GM23338 (cell line): ENCODE measurements around the gene BNIP2. TPM values are rescaled to one million over a fixed set of nuclear protein-coding genes. Genes with fewer than 3 reads are reported as not detected.
A peak's percentile ranks its signal among the peaks of the same experiment; 100 is the strongest.

ENCODE experiments used
- ATAC-seq: fragments of 200-7000 bp; cut with Tn5 transposase; 3 replicates; pipeline ENCODE4 v1.9.1; 2020
- DNase-seq: peaks from one replicate; pipeline ENCODE4 v3.0.0-alpha.2; 2015; ENCODE audit warnings: low spot score
- H2AFZ ChIP-seq: fragments of 200-600 bp; sonication (generic); 2 replicates; pipeline ENCODE4 v1.8.0; 2016; ENCODE audit warnings: antibody characterized with exemption, mild to moderate bottlenecking, moderate library complexity
- H3F3A ChIP-seq: fragments of 200-600 bp; sonication (generic); replicated peaks from 2 replicates; pipeline ENCODE4 v1.8.0; 2017; ENCODE audit warnings: antibody characterized with exemption, mixed run types, low read depth
- H3K27ac ChIP-seq: fragments of 200-600 bp; sonication (generic); 2 replicates; pipeline ENCODE4 v1.6.1; 2016; ENCODE audit warnings: low read depth
- H3K27me3 ChIP-seq: fragments of 200-600 bp; sonication (generic); 2 replicates; pipeline ENCODE4 v1.8.0; 2016; ENCODE audit warnings: mild to moderate bottlenecking, mixed run types, moderate library complexity; ENCODE audit not compliant: insufficient read depth
- H3K36me3 ChIP-seq: fragments of 200-600 bp; sonication (generic); 2 replicates; pipeline ENCODE4 v1.8.0; 2016; ENCODE audit warnings: mild to moderate bottlenecking; ENCODE audit not compliant: insufficient read depth
- H3K4me1 ChIP-seq: fragments of 200-600 bp; sonication (generic); 2 replicates; pipeline ENCODE4 v1.8.0; 2016; ENCODE audit warnings: mild to moderate bottlenecking, moderate library complexity; ENCODE audit not compliant: insufficient read depth
- H3K4me2 ChIP-seq: fragments of 200-600 bp; sonication (generic); 2 replicates; pipeline ENCODE4 v1.7.1; 2017; ENCODE audit warnings: mixed run types
- H3K4me3 ChIP-seq: fragments of 200-600 bp; sonication (generic); 2 replicates; pipeline ENCODE4 v1.6.1; 2016; ENCODE audit warnings: mixed run types
- H3K79me2 ChIP-seq: fragments of 200-600 bp; sonication (generic); replicated peaks from 2 replicates; pipeline ENCODE4 v1.8.0; 2017; ENCODE audit warnings: mild to moderate bottlenecking; ENCODE audit not compliant: insufficient read depth
- H3K9me2 ChIP-seq: fragments of 200-600 bp; sonication (generic); 2 replicates; pipeline ENCODE4 v1.8.0; 2017; ENCODE audit not compliant: insufficient read depth
- H4K20me1 ChIP-seq: fragments of 200-600 bp; sonication (generic); replicated peaks from 2 replicates; pipeline ENCODE4 v1.8.0; 2017; ENCODE audit warnings: mild to moderate bottlenecking; ENCODE audit not compliant: insufficient read depth
- H3K27ac Mint-ChIP-seq: 2 replicates; pipeline ENCODE4 v1.8.0; 2020; ENCODE audit warnings: inconsistent platforms, mild to moderate bottlenecking, moderate library complexity, mixed read lengths
- H3K27me3 Mint-ChIP-seq: 3 replicates; pipeline ENCODE4 v1.8.0; 2022; ENCODE audit warnings: low read depth, mild to moderate bottlenecking, moderate library complexity, mixed read lengths, inconsistent platforms; ENCODE audit not compliant: insufficient read depth, poor library complexity
- H3K36me3 Mint-ChIP-seq: 3 replicates; pipeline ENCODE4 v1.8.0; 2021; ENCODE audit warnings: low read depth, mild to moderate bottlenecking, inconsistent platforms, moderate library complexity, mixed read lengths
- H3K4me1 Mint-ChIP-seq: 3 replicates; pipeline ENCODE4 v1.8.0; 2020; ENCODE audit warnings: mild to moderate bottlenecking, inconsistent platforms, mixed read lengths
- H3K4me3 Mint-ChIP-seq: 3 replicates; pipeline ENCODE4 v1.8.0; 2021; ENCODE audit warnings: moderate library complexity, mild to moderate bottlenecking, inconsistent platforms, mixed read lengths
- H3K9me3 Mint-ChIP-seq: 3 replicates; pipeline ENCODE4 v1.8.0; 2020; ENCODE audit warnings: moderate library complexity, mild to moderate bottlenecking, inconsistent platforms, mixed read lengths
- CREB1 ChIP-seq: fragments of 250-450 bp; sonication (Bioruptor Pico); IDR thresholded peaks from 2 replicates; pipeline ENCODE4 v1.5.0; 2020; ENCODE audit warnings: low read depth, mild to moderate bottlenecking, moderate library complexity
- EZH2phosphoT487 ChIP-seq: fragments of 200-600 bp; sonication (generic); IDR thresholded peaks from one replicate; pipeline ENCODE4 v1.8.1; 2018; ENCODE audit warnings: antibody characterized with exemption; ENCODE audit not compliant: unreplicated experiment
- JUNB ChIP-seq: IDR thresholded peaks from one replicate; pipeline ENCODE4 v1.6.1; 2016; ENCODE audit warnings: antibody characterized with exemption; ENCODE audit not compliant: unreplicated experiment
- NANOG ChIP-seq: IDR thresholded peaks from 2 replicates; pipeline ENCODE4 v1.6.1; 2016; ENCODE audit warnings: antibody characterized with exemption, borderline replicate concordance
- POLR2AphosphoS5 ChIP-seq: IDR thresholded peaks from 2 replicates; pipeline ENCODE4 v1.6.1; 2016; ENCODE audit warnings: antibody characterized with exemption, low read depth
- STAT1 ChIP-seq: IDR thresholded peaks from one replicate; pipeline ENCODE4 v1.6.1; 2016; ENCODE audit warnings: antibody characterized with exemption; ENCODE audit not compliant: unreplicated experiment
- ZNF114 ChIP-seq: fragments of 250-450 bp; sonication (Bioruptor Pico); IDR thresholded peaks from 2 replicates; pipeline ENCODE4 v1.5.0; 2020; ENCODE audit warnings: mild to moderate bottlenecking, moderate library complexity
- polyA plus RNA-seq: library from polyadenylated mRNA; unstranded; fragments of >200 nt; fragmentation: Nextera tagmentation; extraction: Ambion mirVana; gene quantifications from 2 replicates; pipeline ENCODE4 v1.2.1, GENCODE V29; 2016
- total RNA-seq: library from RNA; depleted of rRNA; stranded (reverse); fragments of >200 nt; shearing (Covaris generic); gene quantifications from 2 replicates; pipeline ENCODE4 v1.2.3, GENCODE V29; 2014
- TF ChIP-seq, protein P1 (sequence below), 2 experiments: fragments of 200-600 bp in 1 of 2; sonication (generic) in 1 of 2; conservative IDR thresholded peaks; 2 replicates each; pipeline versions ENCODE4 v1.5.1 to v1.6.1; 2016 to 2017; ENCODE audit warnings: antibody characterized with exemption in 2 of 2, low read depth in 2 of 2, mild to moderate bottlenecking in 2 of 2, moderate library complexity in 1 of 2
- TF ChIP-seq, protein P2 (sequence below): IDR thresholded peaks from 2 replicates; pipeline ENCODE4 v1.6.1; 2016; ENCODE audit warnings: antibody characterized with exemption
- TF ChIP-seq, protein P3 (sequence below): IDR thresholded peaks from one replicate; pipeline ENCODE4 v1.6.1; 2018; ENCODE audit warnings: antibody characterized with exemption; ENCODE audit not compliant: unreplicated experiment

BNIP2 gene
- total and polyA plus RNA-seq, 2 experiments from 2014 or later, result 43.7 to 83.7 TPM

DNA sequence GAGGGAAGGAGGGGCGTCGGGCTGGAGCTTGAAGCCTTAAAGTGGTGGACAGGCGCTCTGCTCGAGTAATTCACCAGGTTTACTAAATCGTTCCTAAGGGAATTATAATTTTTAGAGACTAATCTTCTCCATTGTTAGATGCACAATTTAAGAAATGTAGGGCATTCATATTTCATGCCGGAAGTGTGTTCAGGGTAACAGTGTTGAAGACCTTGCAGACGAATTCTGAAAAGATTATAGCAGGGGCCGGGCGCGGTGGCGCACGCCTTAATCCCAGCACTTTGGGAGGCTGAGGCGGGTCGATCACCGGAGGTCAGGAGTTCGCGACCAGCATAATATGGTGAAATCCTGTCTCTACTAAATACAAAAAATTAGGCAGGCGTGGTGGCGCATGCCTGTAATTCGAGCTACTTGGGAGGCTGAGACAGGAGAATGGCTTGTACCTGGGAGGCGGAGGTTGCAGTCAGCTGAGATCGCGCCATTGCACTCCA, 31.4 kb downstream of the BNIP2 start (continued):
- TF ChIP-seq ZNF114 (CRISPR knock-in tag) (no peak), POLR2AphosphoS5 (no peak), NANOG (no peak), CREB1 (no peak), EZH2phosphoT487 (no peak), STAT1 (no peak)
- TF ChIP-seq, protein P1, sequence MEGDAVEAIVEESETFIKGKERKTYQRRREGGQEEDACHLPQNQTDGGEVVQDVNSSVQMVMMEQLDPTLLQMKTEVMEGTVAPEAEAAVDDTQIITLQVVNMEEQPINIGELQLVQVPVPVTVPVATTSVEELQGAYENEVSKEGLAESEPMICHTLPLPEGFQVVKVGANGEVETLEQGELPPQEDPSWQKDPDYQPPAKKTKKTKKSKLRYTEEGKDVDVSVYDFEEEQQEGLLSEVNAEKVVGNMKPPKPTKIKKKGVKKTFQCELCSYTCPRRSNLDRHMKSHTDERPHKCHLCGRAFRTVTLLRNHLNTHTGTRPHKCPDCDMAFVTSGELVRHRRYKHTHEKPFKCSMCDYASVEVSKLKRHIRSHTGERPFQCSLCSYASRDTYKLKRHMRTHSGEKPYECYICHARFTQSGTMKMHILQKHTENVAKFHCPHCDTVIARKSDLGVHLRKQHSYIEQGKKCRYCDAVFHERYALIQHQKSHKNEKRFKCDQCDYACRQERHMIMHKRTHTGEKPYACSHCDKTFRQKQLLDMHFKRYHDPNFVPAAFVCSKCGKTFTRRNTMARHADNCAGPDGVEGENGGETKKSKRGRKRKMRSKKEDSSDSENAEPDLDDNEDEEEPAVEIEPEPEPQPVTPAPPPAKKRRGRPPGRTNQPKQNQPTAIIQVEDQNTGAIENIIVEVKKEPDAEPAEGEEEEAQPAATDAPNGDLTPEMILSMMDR (conservative IDR thresholded peaks at IDR 0.05; ENCODE audit: low read depth in 2 of 2), result no peak
- TF ChIP-seq, protein P2, sequence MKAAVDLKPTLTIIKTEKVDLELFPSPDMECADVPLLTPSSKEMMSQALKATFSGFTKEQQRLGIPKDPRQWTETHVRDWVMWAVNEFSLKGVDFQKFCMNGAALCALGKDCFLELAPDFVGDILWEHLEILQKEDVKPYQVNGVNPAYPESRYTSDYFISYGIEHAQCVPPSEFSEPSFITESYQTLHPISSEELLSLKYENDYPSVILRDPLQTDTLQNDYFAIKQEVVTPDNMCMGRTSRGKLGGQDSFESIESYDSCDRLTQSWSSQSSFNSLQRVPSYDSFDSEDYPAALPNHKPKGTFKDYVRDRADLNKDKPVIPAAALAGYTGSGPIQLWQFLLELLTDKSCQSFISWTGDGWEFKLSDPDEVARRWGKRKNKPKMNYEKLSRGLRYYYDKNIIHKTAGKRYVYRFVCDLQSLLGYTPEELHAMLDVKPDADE, result no peak

GRCh38 chr15:59656897-59657634, 32.1 kb downstream of the BNIP2 start, which contains the start of gene GTF2A2:
Gene GTF2A2, minus strand, starts transcription at chr15:59657515. Its CDS starts 5,238 bp downstream, at chr15:59652277.
- peak within 1 kb of the TSS; percentile 84 for H3K4me2 ChIP-seq
- H3K27ac Mint-ChIP-seq, result peak within 1 kb of the TSS; percentile 82; the same call in 1 of the 2 replicates
- H3K36me3 Mint-ChIP-seq, result peaks cover 5% of the 10 kb centered on the region
- no peaks in the 10 kb centered on the region for H3F3A ChIP-seq
- H3K4me1 Mint-ChIP-seq, result no peaks in the 10 kb centered on the region
- H3K27ac ChIP-seq, result peak within 1 kb of the TSS; percentile 78; the same call in 1 of the 2 replicates
- peaks cover 10% of the 10 kb centered on the region; the same call in 1 of the 2 replicates for H3K4me1 ChIP-seq
- H3K4me3 Mint-ChIP-seq, result no peak within 1 kb of the TSS; the same call in 2 of the 3 replicates
- H3K27me3 ChIP-seq, result no peaks in the 10 kb centered on the region
- peaks cover 2% of the 10 kb centered on the region; the same call in 1 of the 3 replicates for H3K9me3 Mint-ChIP-seq
- peaks cover 23% of the 10 kb centered on the region for H4K20me1 ChIP-seq
- peak; percentile 98 for DNase-seq
- TF ChIP-seq POLR2AphosphoS5, result peak; percentile 92
- TF ChIP-seq, protein P3, sequence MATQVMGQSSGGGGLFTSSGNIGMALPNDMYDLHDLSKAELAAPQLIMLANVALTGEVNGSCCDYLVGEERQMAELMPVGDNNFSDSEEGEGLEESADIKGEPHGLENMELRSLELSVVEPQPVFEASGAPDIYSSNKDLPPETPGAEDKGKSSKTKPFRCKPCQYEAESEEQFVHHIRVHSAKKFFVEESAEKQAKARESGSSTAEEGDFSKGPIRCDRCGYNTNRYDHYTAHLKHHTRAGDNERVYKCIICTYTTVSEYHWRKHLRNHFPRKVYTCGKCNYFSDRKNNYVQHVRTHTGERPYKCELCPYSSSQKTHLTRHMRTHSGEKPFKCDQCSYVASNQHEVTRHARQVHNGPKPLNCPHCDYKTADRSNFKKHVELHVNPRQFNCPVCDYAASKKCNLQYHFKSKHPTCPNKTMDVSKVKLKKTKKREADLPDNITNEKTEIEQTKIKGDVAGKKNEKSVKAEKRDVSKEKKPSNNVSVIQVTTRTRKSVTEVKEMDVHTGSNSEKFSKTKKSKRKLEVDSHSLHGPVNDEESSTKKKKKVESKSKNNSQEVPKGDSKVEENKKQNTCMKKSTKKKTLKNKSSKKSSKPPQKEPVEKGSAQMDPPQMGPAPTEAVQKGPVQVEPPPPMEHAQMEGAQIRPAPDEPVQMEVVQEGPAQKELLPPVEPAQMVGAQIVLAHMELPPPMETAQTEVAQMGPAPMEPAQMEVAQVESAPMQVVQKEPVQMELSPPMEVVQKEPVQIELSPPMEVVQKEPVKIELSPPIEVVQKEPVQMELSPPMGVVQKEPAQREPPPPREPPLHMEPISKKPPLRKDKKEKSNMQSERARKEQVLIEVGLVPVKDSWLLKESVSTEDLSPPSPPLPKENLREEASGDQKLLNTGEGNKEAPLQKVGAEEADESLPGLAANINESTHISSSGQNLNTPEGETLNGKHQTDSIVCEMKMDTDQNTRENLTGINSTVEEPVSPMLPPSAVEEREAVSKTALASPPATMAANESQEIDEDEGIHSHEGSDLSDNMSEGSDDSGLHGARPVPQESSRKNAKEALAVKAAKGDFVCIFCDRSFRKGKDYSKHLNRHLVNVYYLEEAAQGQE, result peak; percentile 6
- TF ChIP-seq CREB1, result peak; percentile 76
- TF ChIP-seq JUNB, result no peak
- TF ChIP-seq, protein P2, result peak; percentile 63; the same call in 1 of the 2 replicates
- H3K79me2 ChIP-seq, result peaks cover 50% of the 10 kb centered on the region
- no peaks in the 10 kb centered on the region for H3K27me3 Mint-ChIP-seq
- peak within 1 kb of the TSS; percentile 70 for H3K4me3 ChIP-seq
- H2AFZ ChIP-seq, result peak within 1 kb of the TSS; percentile 49
- peaks cover 15% of the 10 kb centered on the region for H3K36me3 ChIP-seq
- ATAC-seq, result peak; percentile 99
- no peaks in the 10 kb centered on the region for H3K9me2 ChIP-seq
